ENCODE data around the gene PDAP1. TPM values are rescaled to one million over a fixed set of nuclear protein-coding genes. Genes with fewer than 3 reads are reported as not detected.
A peak's percentile ranks its signal among the peaks of the same experiment; 100 is the strongest.
"Not testable (repeated sequence)": the region's sequence is repeated elsewhere in the genome, so short reads cannot be mapped to it uniquely, and the experiment has no call there.

PDAP1 gene
- total RNA-seq, 1 experiment from 2014 or later: 180 TPM

DNA sequence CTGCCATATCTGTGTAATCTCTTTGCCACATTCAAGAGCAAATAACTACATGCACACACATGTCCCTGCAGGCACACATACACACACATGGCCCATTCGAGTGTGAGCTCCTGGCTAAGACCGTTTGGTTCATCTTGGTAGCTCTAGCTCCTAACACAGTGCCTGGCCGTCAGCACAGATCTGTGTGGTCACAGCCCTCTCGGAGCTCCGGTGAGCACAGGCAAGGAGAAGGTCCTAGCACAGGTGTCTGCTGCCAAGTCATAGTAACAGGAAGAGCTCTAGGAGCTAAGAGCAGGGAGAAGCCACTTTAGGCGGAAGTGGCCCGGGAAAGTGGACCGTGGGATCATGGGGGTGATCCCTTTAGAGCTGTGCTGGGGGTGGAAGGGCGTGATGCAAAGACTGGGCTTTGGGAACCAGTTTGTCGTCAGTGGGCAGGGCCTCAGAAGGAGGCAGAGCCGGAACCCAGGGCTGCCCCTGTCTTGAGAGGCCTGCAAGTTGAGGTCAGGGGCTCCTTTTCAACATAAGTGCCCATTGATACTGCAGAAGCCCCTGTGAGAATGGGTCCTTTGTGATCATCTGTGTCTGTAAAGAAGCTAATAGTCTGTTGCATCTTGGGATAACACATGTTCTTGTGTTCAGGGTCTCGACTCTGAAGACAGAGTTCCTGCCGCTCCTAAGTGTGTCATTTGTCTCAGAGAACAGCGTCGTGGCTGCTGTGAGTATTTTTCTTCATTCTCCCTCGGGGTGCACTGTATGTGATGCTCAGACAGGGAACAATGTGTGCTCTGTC, 50.5 kb downstream of the PDAP1 start:
- H3K9me3 Mint-ChIP-seq (ENCODE audit: unreplicated experiment): no peaks in the 10 kb centered on the region
- no peak overlapping the region for H3K4me3 Mint-ChIP-seq (ENCODE audit: unreplicated experiment)
- no peaks in the 10 kb centered on the region for H3K27me3 Mint-ChIP-seq (ENCODE audit: insufficient read depth, unreplicated experiment)
- H3K36me3 Mint-ChIP-seq (ENCODE audit: insufficient read depth, unreplicated experiment): peaks cover 89% of the 10 kb centered on the region
- POLR2A ChIA-PET: no interaction called here
- intact Hi-C loops (cut with micrococcal nuclease; ENCODE audit: unreplicated experiment): no loop called here
- BruUV-seq (replicated peaks): no TSS peak
- TF ChIP-seq, protein P1, sequence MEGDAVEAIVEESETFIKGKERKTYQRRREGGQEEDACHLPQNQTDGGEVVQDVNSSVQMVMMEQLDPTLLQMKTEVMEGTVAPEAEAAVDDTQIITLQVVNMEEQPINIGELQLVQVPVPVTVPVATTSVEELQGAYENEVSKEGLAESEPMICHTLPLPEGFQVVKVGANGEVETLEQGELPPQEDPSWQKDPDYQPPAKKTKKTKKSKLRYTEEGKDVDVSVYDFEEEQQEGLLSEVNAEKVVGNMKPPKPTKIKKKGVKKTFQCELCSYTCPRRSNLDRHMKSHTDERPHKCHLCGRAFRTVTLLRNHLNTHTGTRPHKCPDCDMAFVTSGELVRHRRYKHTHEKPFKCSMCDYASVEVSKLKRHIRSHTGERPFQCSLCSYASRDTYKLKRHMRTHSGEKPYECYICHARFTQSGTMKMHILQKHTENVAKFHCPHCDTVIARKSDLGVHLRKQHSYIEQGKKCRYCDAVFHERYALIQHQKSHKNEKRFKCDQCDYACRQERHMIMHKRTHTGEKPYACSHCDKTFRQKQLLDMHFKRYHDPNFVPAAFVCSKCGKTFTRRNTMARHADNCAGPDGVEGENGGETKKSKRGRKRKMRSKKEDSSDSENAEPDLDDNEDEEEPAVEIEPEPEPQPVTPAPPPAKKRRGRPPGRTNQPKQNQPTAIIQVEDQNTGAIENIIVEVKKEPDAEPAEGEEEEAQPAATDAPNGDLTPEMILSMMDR (IDR thresholded peaks at IDR 0.05; ENCODE audit: insufficient read depth in 1 of 2, low read depth in 1 of 2, low read length in 1 of 2, severe bottlenecking in 1 of 2, unreplicated experiment in 1 of 2): no peak
- no peaks in the 10 kb centered on the region for H3K9me3 ChIP-seq
- peaks cover 5% of the 10 kb centered on the region; the same call in 1 of the 2 replicates for H3K36me3 ChIP-seq (ENCODE audit: control insufficient read depth, insufficient read depth, low read length)
- H3K27me3 ChIP-seq (replicated peaks; ENCODE audit: control insufficient read depth, insufficient read depth, low read length): no peaks in the 10 kb centered on the region
- H3K4me1 ChIP-seq: no peaks in the 10 kb centered on the region
- no peaks in the 10 kb centered on the region for H3K4me1 Mint-ChIP-seq (ENCODE audit: low read depth, unreplicated experiment)
- H3K27ac Mint-ChIP-seq (ENCODE audit: unreplicated experiment): no peak overlapping the region
- H3K4me3 ChIP-seq (ENCODE audit: low read depth, low read length): no peak overlapping the region
- DNase-seq: no peak
- CTCF ChIA-PET: no interaction called here

DNA sequence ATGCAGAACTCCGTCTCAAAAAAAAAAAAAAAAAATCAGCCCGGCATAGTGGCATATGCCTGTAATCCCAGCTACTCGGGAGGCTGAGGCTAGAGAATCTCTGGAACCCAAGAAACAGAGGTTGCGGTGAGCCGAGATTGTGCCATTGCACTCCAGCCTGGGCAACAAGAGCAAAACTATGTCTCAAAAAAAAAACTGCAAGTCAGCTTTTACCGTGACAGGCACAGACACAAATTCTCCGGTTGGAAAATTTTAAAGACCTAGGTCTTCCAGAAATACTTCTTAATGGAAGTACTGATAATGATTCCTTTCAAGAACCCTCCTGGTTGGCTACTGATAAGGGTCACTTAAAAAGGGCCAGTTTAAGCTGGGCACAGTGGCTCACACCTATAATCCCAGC, 53.3 kb downstream of the PDAP1 start:
- CTCF ChIA-PET: no interaction called here

DNA sequence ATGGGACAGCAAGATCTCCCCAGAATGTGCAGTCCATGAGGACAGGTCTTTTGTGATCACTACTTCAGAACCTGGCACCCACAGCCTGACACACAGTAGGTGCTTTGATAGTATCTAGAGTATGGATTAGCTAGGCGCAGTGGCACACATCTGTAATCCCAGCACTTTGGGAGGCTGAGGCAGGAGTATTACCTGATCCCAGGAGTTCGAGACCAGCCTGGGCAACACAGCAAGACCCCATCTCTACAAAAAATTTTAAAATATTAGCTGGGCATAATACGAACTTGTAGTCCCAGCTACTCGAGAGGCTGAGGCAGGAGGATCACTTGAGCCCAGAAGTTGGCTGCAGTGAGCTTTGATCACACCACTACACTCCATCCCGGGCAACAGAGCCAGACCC, 56.1 kb downstream of the PDAP1 start:
- Histone ChIP-seq H3K9me3 (no peaks in the 10 kb centered on the region), H3K36me3 (ENCODE audit: control insufficient read depth, insufficient read depth, low read length) (peaks cover 2% of the 10 kb centered on the region; the same call in 1 of the 2 replicates), H3K27me3 (replicated peaks; ENCODE audit: control insufficient read depth, insufficient read depth, low read length) (no peaks in the 10 kb centered on the region), H3K4me3 (ENCODE audit: low read depth, low read length) (no peak overlapping the region), H3K4me1 (no peaks in the 10 kb centered on the region)
- TF ChIP-seq, protein P1 (IDR thresholded peaks at IDR 0.05; ENCODE audit: insufficient read depth in 1 of 2, low read depth in 1 of 2, low read length in 1 of 2, severe bottlenecking in 1 of 2, unreplicated experiment in 1 of 2): no peak
- no TSS peak for BruUV-seq (replicated peaks)
- Mint-ChIP-seq H3K27me3 (ENCODE audit: insufficient read depth, unreplicated experiment) (no peaks in the 10 kb centered on the region), H3K27ac (ENCODE audit: unreplicated experiment) (no peak overlapping the region), H3K36me3 (ENCODE audit: insufficient read depth, unreplicated experiment) (peaks cover 92% of the 10 kb centered on the region), H3K4me1 (ENCODE audit: low read depth, unreplicated experiment) (no peaks in the 10 kb centered on the region), H3K9me3 (ENCODE audit: unreplicated experiment) (no peaks in the 10 kb centered on the region), H3K4me3 (ENCODE audit: unreplicated experiment) (no peak overlapping the region)
- no peak for DNase-seq
- ChIA-PET POLR2A (no interaction called here), CTCF (no interaction called here)
- intact Hi-C loops (cut with micrococcal nuclease; ENCODE audit: unreplicated experiment): no loop called here

More for the DNA sequence above, 53.3 kb downstream of the PDAP1 start:
- Mint-ChIP-seq H3K27me3 (ENCODE audit: insufficient read depth, unreplicated experiment) (no peaks in the 10 kb centered on the region), H3K4me3 (ENCODE audit: unreplicated experiment) (no peak overlapping the region), H3K4me1 (ENCODE audit: low read depth, unreplicated experiment) (no peaks in the 10 kb centered on the region), H3K36me3 (ENCODE audit: insufficient read depth, unreplicated experiment) (peaks cover 90% of the 10 kb centered on the region), H3K9me3 (ENCODE audit: unreplicated experiment) (no peaks in the 10 kb centered on the region), H3K27ac (ENCODE audit: unreplicated experiment) (no peak overlapping the region)
- POLR2A ChIA-PET: no interaction called here
- Histone ChIP-seq H3K4me3 (ENCODE audit: low read depth, low read length) (no peak overlapping the region), H3K9me3 (no peaks in the 10 kb centered on the region), H3K27me3 (replicated peaks; ENCODE audit: control insufficient read depth, insufficient read depth, low read length) (no peaks in the 10 kb centered on the region), H3K4me1 (no peaks in the 10 kb centered on the region), H3K36me3 (ENCODE audit: control insufficient read depth, insufficient read depth, low read length) (peaks cover 7% of the 10 kb centered on the region; the same call in 1 of the 2 replicates)
- TF ChIP-seq, protein P1 (IDR thresholded peaks at IDR 0.05; ENCODE audit: insufficient read depth in 1 of 2, low read depth in 1 of 2, low read length in 1 of 2, severe bottlenecking in 1 of 2, unreplicated experiment in 1 of 2): no peak
- intact Hi-C loops (cut with micrococcal nuclease; ENCODE audit: unreplicated experiment): no loop called here
- DNase-seq: no peak
- BruUV-seq (replicated peaks): TSS peak; percentile 18

DNA sequence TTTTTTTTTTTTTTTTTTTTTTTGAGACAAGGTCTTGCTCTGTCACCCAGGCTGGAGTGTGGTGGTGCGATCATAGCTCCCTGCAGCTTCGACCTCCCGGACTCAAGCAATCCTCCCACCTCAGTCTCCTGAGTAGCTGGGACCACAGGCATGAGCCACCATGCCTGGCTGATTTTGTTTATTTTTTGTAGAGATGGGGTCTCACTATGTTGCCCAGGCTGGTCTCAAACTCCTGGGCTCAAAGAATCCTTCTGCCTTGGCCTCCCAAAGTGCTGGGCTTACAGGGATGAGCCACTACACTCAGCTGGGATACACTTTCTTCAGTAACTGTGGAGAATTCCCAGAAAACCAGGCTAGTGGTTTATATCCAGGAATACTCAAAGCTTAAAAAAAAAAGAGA, 57.8 kb downstream of the PDAP1 start:
- H3K4me3 ChIP-seq (ENCODE audit: low read depth, low read length); BruUV-seq (replicated peaks); H3K9me3 ChIP-seq; H3K36me3 ChIP-seq (ENCODE audit: control insufficient read depth, insufficient read depth, low read length); H3K4me1 ChIP-seq; POLR2A ChIA-PET; H3K9me3 Mint-ChIP-seq (ENCODE audit: unreplicated experiment); H3K4me3 Mint-ChIP-seq (ENCODE audit: unreplicated experiment); H3K27ac Mint-ChIP-seq (ENCODE audit: unreplicated experiment); H3K4me1 Mint-ChIP-seq (ENCODE audit: low read depth, unreplicated experiment); H3K27me3 Mint-ChIP-seq (ENCODE audit: insufficient read depth, unreplicated experiment); intact Hi-C loops (cut with micrococcal nuclease; ENCODE audit: unreplicated experiment); H3K27me3 ChIP-seq (replicated peaks; ENCODE audit: control insufficient read depth, insufficient read depth, low read length); DNase-seq: not testable (repeated sequence)
- H3K36me3 Mint-ChIP-seq (ENCODE audit: insufficient read depth, unreplicated experiment): peaks cover 83% of the 10 kb centered on the region
- CTCF ChIA-PET: interaction anchor here (0.6 kb wide), 1 partner anchor 1600 kb away, joined by 7 read pairs; no protein-coding TSS in a partner anchor

All from Caco-2 (cell line).